HG02970 (cell line): ENCODE data around the gene STX16.

Experiments
- ATAC-seq: cut with Tn5 transposase; IDR thresholded peaks from one replicate; pipeline ENCODE4 v1.9.1; 2021; ENCODE audit warnings: mild to moderate bottlenecking, moderate library complexity, moderate number of reproducible peaks; ENCODE audit not compliant: unreplicated experiment, low FRiP score

STX16 gene

GRCh38 chr20:58650776-58651558 lies at the start of gene STX16:
Gene STX16, plus strand, starts transcription at chr20:58651283. Its CDS starts 724 bp downstream, at chr20:58652007.
- peak; percentile 73 for ATAC-seq

- no peak for ATAC-seq
These were observed 49.0 kb upstream of the STX16 start for GRCh38 chr20:58602124-58602523.

- no peak for ATAC-seq
These were observed 47.4 kb upstream of the STX16 start for GRCh38 chr20:58603721-58604120.

- no peak for ATAC-seq
These were observed 46.8 kb upstream of the STX16 start for GRCh38 chr20:58604128-58604881.

- ATAC-seq, result no peak
These were observed 45.6 kb upstream of the STX16 start for GRCh38 chr20:58605292-58606065.

GRCh38 chr20:58606184-58606583 lies 44.9 kb upstream of the STX16 start:
- no peak for ATAC-seq

- ATAC-seq, result no peak
These were observed 42.8 kb upstream of the STX16 start for GRCh38 chr20:58608096-58608840.

- no peak for ATAC-seq
These were observed 42.1 kb upstream of the STX16 start for GRCh38 chr20:58609026-58609425.

GRCh38 chr20:58610071-58610800 lies 40.8 kb upstream of the STX16 start:
- no peak for ATAC-seq

- ATAC-seq, result no peak
These were observed 40.3 kb upstream of the STX16 start for GRCh38 chr20:58610811-58611210.

- ATAC-seq, result no peak
These were observed 39.6 kb upstream of the STX16 start for GRCh38 chr20:58611236-58612030.

GRCh38 chr20:58612121-58612691 lies 38.9 kb upstream of the STX16 start:
- no peak for ATAC-seq

- no peak for ATAC-seq
These were observed 37.8 kb upstream of the STX16 start for GRCh38 chr20:58613061-58613854.

- no peak for ATAC-seq
These were observed 36.7 kb upstream of the STX16 start for GRCh38 chr20:58614366-58614765.

GRCh38 chr20:58614984-58615760 lies 35.9 kb upstream of the STX16 start:
- ATAC-seq, result no peak

- ATAC-seq, result no peak
These were observed 34.7 kb upstream of the STX16 start for GRCh38 chr20:58616411-58616810.

- no peak for ATAC-seq
These were observed 33.9 kb upstream of the STX16 start for GRCh38 chr20:58617158-58617557.
